A673 (cell line): Measurements from ENCODE around the gene ATP5F1E. TPM values are rescaled to one million over a fixed set of nuclear protein-coding genes. Genes with fewer than 3 reads are reported as not detected.

ENCODE experiments used
- BruUV-seq: library from RNA; stranded (reverse); fragments of 400-500 nt; replicated peaks from 2 replicates; lab custom pipeline; 2021; lab: Mats Ljungman, UMichigan
- CTCF ChIA-PET: fragments of 300-600 bp; sonication (Branson Sonifier 250); formaldehyde crosslinking; loops from one replicate; lab custom pipeline; 2022; ENCODE audit warnings: antibody characterized with exemption; lab: Charles Lee
- POLR2A ChIA-PET: fragments of 300-600 bp; sonication (Branson Sonifier 250); formaldehyde crosslinking; loops from one replicate; lab custom pipeline; 2022; ENCODE audit warnings: antibody characterized with exemption; ENCODE audit not compliant: low non-redundant PET; lab: Charles Lee
- DNase-seq: peaks from one replicate; pipeline ENCODE4 v3.0.0-alpha.2; 2015; ENCODE audit warnings: low spot score
- H3K27ac ChIP-seq: fragments of 200-600 bp; sonication (generic); 2 replicates; pipeline ENCODE4 v1.5.1; 2016; ENCODE audit warnings: mixed run types, low read depth, mild to moderate bottlenecking, mixed read lengths, antibody characterized with exemption, low read length; ENCODE audit not compliant: poor library complexity, severe bottlenecking
- H3K27me3 ChIP-seq: fragments of 200-600 bp; sonication (generic); replicated peaks from 2 replicates; pipeline ENCODE4 v1.6.1; 2017; ENCODE audit warnings: mixed run types, low read depth, mild to moderate bottlenecking, mixed read lengths, antibody characterized with exemption, low read length; ENCODE audit not compliant: insufficient read depth, poor library complexity
- H3K36me3 ChIP-seq: fragments of 200-600 bp; sonication (generic); 2 replicates; pipeline ENCODE4 v1.6.1; 2016; ENCODE audit warnings: mixed run types, mild to moderate bottlenecking, mixed read lengths, antibody characterized with exemption, low read length; ENCODE audit not compliant: insufficient read depth, poor library complexity, severe bottlenecking
- H3K4me1 ChIP-seq: fragments of 200-600 bp; sonication (generic); 2 replicates; pipeline ENCODE4 v1.6.1; 2017; ENCODE audit warnings: mixed run types, mild to moderate bottlenecking, mixed read lengths, antibody characterized with exemption, low read length; ENCODE audit not compliant: insufficient read depth, poor library complexity, severe bottlenecking
- H3K4me3 ChIP-seq: fragments of 200-600 bp; sonication (generic); 2 replicates; pipeline ENCODE4 v1.5.1; 2016; ENCODE audit warnings: low read depth, mixed run types, mild to moderate bottlenecking, mixed read lengths, low read length; ENCODE audit not compliant: poor library complexity, severe bottlenecking
- H3K9me3 ChIP-seq: fragments of 200-600 bp; sonication (generic); 2 replicates; pipeline ENCODE4 v1.6.1; 2016; ENCODE audit warnings: mixed run types, low read depth, mild to moderate bottlenecking, mixed read lengths, antibody characterized with exemption, low read length; ENCODE audit not compliant: poor library complexity, severe bottlenecking
- CTCF ChIP-seq: fragments of 300-800, 200-600 bp; sonication (generic); conservative IDR thresholded peaks from 2 replicates; pipeline ENCODE4 v1.5.1; 2017; ENCODE audit warnings: low read depth, mild to moderate bottlenecking, antibody characterized with exemption, low read length, moderate library complexity, mixed read lengths
- EZH2 ChIP-seq: fragments of 200-600 bp; sonication (generic); IDR thresholded peaks from 2 replicates; pipeline ENCODE4 v1.6.1; 2017; ENCODE audit warnings: borderline replicate concordance, low read depth, mild to moderate bottlenecking, mixed read lengths, antibody characterized with exemption, low read length; ENCODE audit not compliant: poor library complexity, severe bottlenecking
- intact Hi-C: fragments of 100-400 bp; cut with micrococcal nuclease; formaldehyde crosslinking; loops from one replicate; pipeline ENCODE4 v1.10.0; 2022; ENCODE audit not compliant: unreplicated experiment
- total RNA-seq: library from RNA; stranded (reverse); gene quantifications from 2 replicates; pipeline ENCODE4 v1.2.3, GENCODE V29; 2021

The ATP5F1E gene
- total RNA-seq, 1 experiment from 2014 or later, result 76.8 TPM

- intact Hi-C loops, result no loop called here
- no peak for DNase-seq
- H3K27ac ChIP-seq, result no peak overlapping the region
- POLR2A ChIA-PET, result no interaction called here
- no peak for TF ChIP-seq EZH2
- no peak for TF ChIP-seq CTCF
- BruUV-seq, result no TSS peak
- CTCF ChIA-PET, result no interaction called here
- H3K4me3 ChIP-seq, result no peak overlapping the region
- no peaks in the 10 kb centered on the region for H3K9me3 ChIP-seq
- H3K4me1 ChIP-seq, result peaks cover 8% of the 10 kb centered on the region
- no peaks in the 10 kb centered on the region for H3K36me3 ChIP-seq
- H3K27me3 ChIP-seq, result no peaks in the 10 kb centered on the region
These were observed 26.5 kb downstream of the ATP5F1E start for GRCh38 chr20:59005523-59006166.

- H3K36me3 ChIP-seq, result no peaks in the 10 kb centered on the region
- TF ChIP-seq CTCF, result no peak
- no peak for TF ChIP-seq EZH2
- ChIA-PET POLR2A (no interaction called here), CTCF (no interaction called here)
- peak; percentile 52 for DNase-seq
- no peaks in the 10 kb centered on the region for H3K27me3 ChIP-seq
- H3K9me3 ChIP-seq, result no peaks in the 10 kb centered on the region
- H3K4me3 ChIP-seq, result no peak overlapping the region
- intact Hi-C loops, result no loop called here
- peaks cover 8% of the 10 kb centered on the region for H3K4me1 ChIP-seq
- H3K27ac ChIP-seq, result no peak overlapping the region
- BruUV-seq, result no TSS peak
These were observed 27.2 kb downstream of the ATP5F1E start for GRCh38 chr20:59004763-59005522.

GRCh38 chr20:59004493-59004762 is 27.7 kb downstream of the ATP5F1E start:
- no peak for DNase-seq
- H3K36me3 ChIP-seq, result no peaks in the 10 kb centered on the region
- ChIA-PET CTCF (no interaction called here), POLR2A (no interaction called here)
- no TSS peak for BruUV-seq
- intact Hi-C loops, result no loop called here
- H3K4me1 ChIP-seq, result peaks cover 8% of the 10 kb centered on the region
- H3K27me3 ChIP-seq, result no peaks in the 10 kb centered on the region
- H3K27ac ChIP-seq, result no peak overlapping the region
- H3K9me3 ChIP-seq, result no peaks in the 10 kb centered on the region
- no peak for TF ChIP-seq CTCF
- TF ChIP-seq EZH2, result no peak
- no peak overlapping the region for H3K4me3 ChIP-seq
